GM08714 (cell line): Measurements from ENCODE around the gene SHOX.

Experiments used
- H3K4me3 ChIP-seq: fragments of 200-500 bp; sonication (Bioruptor generic); 2 replicates; pipeline ENCODE4 v1.5.1; 2014; ENCODE audit warnings: mild to moderate bottlenecking, low read length, inconsistent platforms
- ZNF274 ChIP-seq: IDR thresholded peaks from 2 replicates; pipeline ENCODE4 v1.6.1; 2012; ENCODE audit warnings: mild to moderate bottlenecking, low read depth, low read length

The SHOX gene

DNA sequence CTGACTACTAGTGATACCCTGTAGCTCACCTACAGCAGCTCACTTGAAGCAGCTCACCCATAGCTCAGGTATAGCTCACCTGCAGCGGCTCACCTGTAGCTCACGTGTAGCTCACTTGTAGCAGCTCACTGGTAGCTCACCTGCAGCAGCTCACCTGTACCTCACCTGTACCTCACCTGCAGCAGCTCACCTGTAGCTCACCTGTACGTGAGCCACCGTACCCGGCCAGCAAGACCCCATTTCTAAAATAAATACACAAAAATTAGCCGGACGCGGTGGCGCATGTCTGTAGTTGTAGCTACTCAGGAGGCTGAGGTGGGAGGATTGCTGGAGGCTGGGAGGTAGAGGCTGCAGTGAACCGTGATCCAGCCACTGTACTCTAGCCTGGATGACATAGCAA is 30.6 kb downstream of the SHOX start:
- no peak for TF ChIP-seq ZNF274
- H3K4me3 ChIP-seq = no peak overlapping the region

- TF ChIP-seq ZNF274 = no peak
- H3K4me3 ChIP-seq = no peak overlapping the region
Measured at GRCh38 chrX:662126-662525, 31.5 kb downstream of the SHOX start.

DNA sequence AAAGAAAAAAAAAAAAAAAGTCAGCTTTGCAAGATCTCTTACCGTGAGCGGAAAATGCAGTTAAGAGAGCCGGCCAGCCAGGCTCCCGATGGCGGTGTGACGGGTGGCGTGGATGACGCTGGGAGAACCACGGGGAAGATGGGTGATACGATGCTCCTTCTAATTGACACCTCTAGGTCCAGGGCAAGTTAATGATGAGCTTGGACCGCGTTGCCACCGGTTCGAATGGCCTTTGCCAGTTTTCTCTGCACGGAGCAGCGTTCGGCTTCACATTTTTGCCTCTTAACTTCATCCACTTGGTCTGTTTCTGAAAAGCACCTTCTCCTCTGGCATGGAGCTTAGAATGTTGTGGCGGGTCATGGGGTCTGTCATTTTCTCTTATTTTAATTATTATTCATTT is 33.2 kb downstream of the SHOX start:
- H3K4me3 ChIP-seq = no peak overlapping the region
- no peak for TF ChIP-seq ZNF274

GRCh38 chrX:666762-667720 is 36.5 kb downstream of the SHOX start:
- H3K4me3 ChIP-seq = no peak overlapping the region
- no peak for TF ChIP-seq ZNF274

DNA sequence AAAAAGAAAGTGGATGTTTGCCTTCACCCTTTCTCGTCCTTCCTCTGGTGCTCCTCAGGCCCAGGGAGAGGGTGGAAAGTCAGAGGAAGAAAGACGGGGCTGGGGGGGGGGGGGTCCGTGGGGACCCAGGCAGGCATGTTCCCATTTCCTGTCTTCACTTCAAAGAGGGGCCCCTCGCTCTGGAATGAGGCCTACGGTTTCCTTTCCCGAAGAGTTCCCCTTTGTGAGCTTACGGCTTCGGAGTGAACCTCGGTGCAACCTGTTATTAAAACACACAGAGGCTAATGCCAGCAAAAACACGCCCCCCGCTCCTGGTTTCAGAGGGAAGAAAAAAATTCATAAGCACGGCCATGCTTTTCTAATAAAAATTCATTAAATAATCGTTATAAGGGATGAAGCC is 40.1 kb downstream of the SHOX start:
- no peak overlapping the region for H3K4me3 ChIP-seq
- TF ChIP-seq ZNF274 = no peak

GRCh38 chrX:672931-673330 is 42.3 kb downstream of the SHOX start:
- H3K4me3 ChIP-seq = no peak overlapping the region
- no peak for TF ChIP-seq ZNF274

GRCh38 chrX:675279-675954 is 44.8 kb downstream of the SHOX start:
- no peak for TF ChIP-seq ZNF274
- no peak overlapping the region for H3K4me3 ChIP-seq

GRCh38 chrX:675955-676295 is 45.3 kb downstream of the SHOX start:
- no peak for TF ChIP-seq ZNF274
- H3K4me3 ChIP-seq = no peak overlapping the region

DNA sequence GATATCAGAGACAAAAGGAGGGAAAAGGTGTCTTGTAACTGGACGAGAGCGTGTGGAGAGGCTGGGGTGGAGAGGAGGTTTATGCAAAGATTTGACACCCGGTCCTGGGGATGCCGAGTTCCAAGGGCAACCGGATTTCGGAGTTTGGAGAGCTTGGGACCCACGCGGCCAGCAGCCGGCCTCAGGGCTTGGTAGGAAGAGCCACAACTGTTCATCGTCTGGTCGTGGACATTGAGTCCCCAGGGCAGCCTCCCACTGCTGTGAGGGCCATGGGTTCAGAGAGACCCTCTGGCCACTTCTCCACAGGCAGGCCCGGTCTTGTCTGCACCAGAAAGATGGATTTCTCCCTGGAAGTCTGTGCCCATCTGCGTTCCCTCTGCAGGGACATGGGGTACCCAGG is 46.8 kb downstream of the SHOX start:
- TF ChIP-seq ZNF274 = no peak
- H3K4me3 ChIP-seq = no peak overlapping the region

- TF ChIP-seq ZNF274 = no peak
- no peak overlapping the region for H3K4me3 ChIP-seq
Measured at GRCh38 chrX:679291-679979, 48.8 kb downstream of the SHOX start.

DNA sequence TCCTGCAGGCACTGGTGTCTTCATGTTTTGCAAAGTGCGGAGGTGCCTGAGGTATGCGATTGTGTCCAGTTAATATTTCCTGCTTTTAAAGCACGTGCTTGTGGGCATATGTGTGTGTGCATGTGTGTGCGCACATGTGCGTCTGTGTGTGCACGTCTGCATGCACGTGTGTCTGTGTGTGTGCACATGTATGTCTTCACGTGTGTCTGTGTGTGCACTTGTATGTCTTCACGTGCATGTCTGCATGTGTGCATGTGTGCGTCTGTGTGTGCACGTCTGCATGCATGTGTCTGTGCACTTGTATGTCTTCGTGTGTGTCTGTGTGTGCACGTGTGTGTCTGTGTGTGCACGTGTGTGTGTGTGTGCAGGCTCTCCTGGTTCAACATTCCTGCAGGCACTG is 49.5 kb downstream of the SHOX start:
- H3K4me3 ChIP-seq = no peak overlapping the region
- TF ChIP-seq ZNF274 = no peak

DNA sequence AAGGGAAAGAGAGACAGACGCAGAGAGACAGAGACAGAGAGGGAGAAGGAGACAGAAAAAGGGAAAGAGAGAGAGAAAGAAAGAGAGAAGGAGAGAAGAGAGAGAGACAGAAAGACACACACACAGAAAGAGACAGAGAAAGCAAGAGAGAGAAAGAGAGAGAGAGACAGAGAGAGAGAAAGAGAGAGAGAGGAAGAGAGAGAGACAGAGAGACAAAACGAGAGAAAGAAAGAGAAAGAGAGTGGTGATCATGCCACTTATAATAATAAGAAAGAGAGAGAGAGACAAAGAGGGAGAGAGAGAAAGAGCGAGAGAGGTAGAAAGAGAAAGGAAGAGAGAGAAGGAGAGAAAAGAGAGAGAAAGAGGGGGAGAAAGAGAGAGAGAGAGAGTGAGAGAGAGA is 51.4 kb downstream of the SHOX start:
- no peak for TF ChIP-seq ZNF274
- no peak overlapping the region for H3K4me3 ChIP-seq

- TF ChIP-seq ZNF274 = no peak
- H3K4me3 ChIP-seq = no peak overlapping the region
Measured at GRCh38 chrX:682892-683291, 52.3 kb downstream of the SHOX start.

- H3K4me3 ChIP-seq = no peak overlapping the region
- TF ChIP-seq ZNF274 = no peak
Measured at GRCh38 chrX:683576-683975, 53.0 kb downstream of the SHOX start.
